Activated CD8-positive, alpha-beta memory T cell treated with anti-CD3 and anti-CD28 coated beads for 4 hours (primary cell): Measurements from ENCODE around the gene MARCHF10.

Source experiments
- DNase-seq, 2 donors: peaks; one replicate each; pipeline ENCODE4 v3.0.0-alpha.2; 2020; ENCODE audit warnings: low read depth in 2 of 2

MARCHF10 gene

GRCh38 chr17:62822080-62822904 is 14.2 kb upstream of the MARCHF10 start:
- DNase-seq, result no peak

GRCh38 chr17:62821189-62822079 is 13.3 kb upstream of the MARCHF10 start:
- no peak for DNase-seq

- DNase-seq, result no peak
These were observed 11.6 kb upstream of the MARCHF10 start for GRCh38 chr17:62819511-62820221.

- no peak for DNase-seq
These were observed 10.4 kb upstream of the MARCHF10 start for GRCh38 chr17:62818526-62818925.

GRCh38 chr17:62816282-62816839 is 8.2 kb upstream of the MARCHF10 start:
- DNase-seq, result no peak

GRCh38 chr17:62809656-62810055 is 1.5 kb upstream of the MARCHF10 start:
- no peak for DNase-seq

- no peak for DNase-seq
These were observed 459 bp upstream of the MARCHF10 start for GRCh38 chr17:62808576-62808970.

- no peak for DNase-seq
These were observed 2.9 kb downstream of the MARCHF10 start for GRCh38 chr17:62805234-62805633.

GRCh38 chr17:62804822-62805221 is 3.3 kb downstream of the MARCHF10 start:
- no peak for DNase-seq

- no peak for DNase-seq
These were observed 4.1 kb downstream of the MARCHF10 start for GRCh38 chr17:62804025-62804424.

GRCh38 chr17:62802561-62803205 is 5.4 kb downstream of the MARCHF10 start:
- DNase-seq, result no peak

GRCh38 chr17:62801553-62802114 is 6.5 kb downstream of the MARCHF10 start:
- DNase-seq, result no peak

GRCh38 chr17:62800585-62800984 is 7.5 kb downstream of the MARCHF10 start:
- no peak for DNase-seq

GRCh38 chr17:62797959-62798358 is 10.2 kb downstream of the MARCHF10 start:
- DNase-seq, result no peak

- no peak for DNase-seq
These were observed 11.8 kb downstream of the MARCHF10 start for GRCh38 chr17:62796291-62796690.

- DNase-seq, result no peak
These were observed 13.5 kb downstream of the MARCHF10 start for GRCh38 chr17:62794666-62794971.

GRCh38 chr17:62793919-62794665 is 14.0 kb downstream of the MARCHF10 start:
- DNase-seq, result no peak

- DNase-seq, result no peak
These were observed 15.7 kb downstream of the MARCHF10 start for GRCh38 chr17:62792447-62792800.

GRCh38 chr17:62791767-62792446 is 16.2 kb downstream of the MARCHF10 start:
- DNase-seq, result no peak

- no peak for DNase-seq
These were observed 16.8 kb downstream of the MARCHF10 start for GRCh38 chr17:62791235-62791734.
